ENCODE data around the gene AIFM3. TPM values are rescaled to one million over a fixed set of nuclear protein-coding genes. Genes with fewer than 3 reads are reported as not detected.

The AIFM3 gene
- polyA plus RNA-seq, 1 donor, result 0.68 TPM

- peak; percentile 82 for DNase-seq
Measured at GRCh38 chr22:21009638-21010425, 42.8 kb downstream of the AIFM3 start.

GRCh38 chr22:21010426-21011113, 43.5 kb downstream of the AIFM3 start:
- DNase-seq, result no peak

- DNase-seq, result no peak
Measured at GRCh38 chr22:21012446-21013407, 45.7 kb downstream of the AIFM3 start.

GRCh38 chr22:21013657-21014201, 46.7 kb downstream of the AIFM3 start:
- DNase-seq, result no peak

GRCh38 chr22:21014202-21014725, 47.2 kb downstream of the AIFM3 start:
- DNase-seq, result peak; percentile 93

- DNase-seq, result peak; percentile 52
Measured at GRCh38 chr22:21014726-21015465, 47.8 kb downstream of the AIFM3 start, which contains the start of gene P2RX6. Gene P2RX6, plus strand, starts transcription at chr22:21015165. Its CDS starts 10 bp downstream, at chr22:21015175.

- no peak for DNase-seq
Measured at GRCh38 chr22:21015466-21016006, 48.5 kb downstream of the AIFM3 start.

GRCh38 chr22:21016644-21017420, 49.8 kb downstream of the AIFM3 start:
- no peak for DNase-seq

- no peak for DNase-seq
Measured at GRCh38 chr22:21018314-21018713, 51.3 kb downstream of the AIFM3 start.

- no peak for DNase-seq
Measured at GRCh38 chr22:21020802-21021429, 53.9 kb downstream of the AIFM3 start.

GRCh38 chr22:21022507-21022906, 55.5 kb downstream of the AIFM3 start:
- no peak for DNase-seq

- DNase-seq, result no peak
Measured at GRCh38 chr22:21022955-21023614, 56.0 kb downstream of the AIFM3 start.

- DNase-seq, result no peak
Measured at GRCh38 chr22:21025266-21025665, 58.2 kb downstream of the AIFM3 start.

- DNase-seq, result no peak
Measured at GRCh38 chr22:21025763-21026755, 59.0 kb downstream of the AIFM3 start.

- no peak for DNase-seq
Measured at GRCh38 chr22:21026783-21027692, 60.0 kb downstream of the AIFM3 start.
